Sigmoid colon (tissue), 4 donors: ENCODE results near the gene KLK12.

Experiments used
- CTCF ChIP-seq, 4 experiments: fragments of 450-650 bp in 3 of 4; fragments of 200-600 bp in 1 of 4; IDR thresholded peaks; one replicate each; pipeline ENCODE4 v1.5.1; 2016 to 2019; ENCODE audit warnings: antibody characterized with exemption in 4 of 4, mild to moderate bottlenecking in 3 of 4, moderate library complexity in 2 of 4
- EP300 ChIP-seq, 4 donors: sonication (generic); formaldehyde crosslinking; IDR thresholded peaks; one replicate each; pipeline ENCODE4 v1.6.1; 2017; ENCODE audit warnings: antibody characterized with exemption in 4 of 4
- POLR2A ChIP-seq, 2 donors: fragments of 450-650 bp; IDR thresholded peaks; one replicate each; pipeline ENCODE4 v1.6.1; 2016; ENCODE audit warnings: antibody characterized with exemption in 2 of 2, mild to moderate bottlenecking in 2 of 2, moderate library complexity in 2 of 2
- POLR2AphosphoS5 ChIP-seq, 4 donors: sonication (generic); formaldehyde crosslinking; IDR thresholded peaks; one replicate each; pipeline ENCODE4 v1.6.1; 2017; ENCODE audit warnings: antibody characterized with exemption in 4 of 4

- TF ChIP-seq POLR2A (IDR thresholded peaks at IDR 0.05) = no peak
- TF ChIP-seq CTCF (IDR thresholded peaks at IDR 0.05) = no peak
- TF ChIP-seq POLR2AphosphoS5 (IDR thresholded peaks at IDR 0.05) = no peak
- TF ChIP-seq EP300 (IDR thresholded peaks at IDR 0.05) = no peak
These were observed 51.0 kb downstream of the KLK12 start, which contains the start of gene KLK7 for GRCh38 chr19:50983625-50984292.
